LNCAP (cell line): ENCODE data around the gene CPNE5.

ENCODE experiments used
- CTCF ChIP-seq: fragments of 450-650 bp; IDR thresholded peaks from 2 replicates; pipeline ENCODE4 v1.5.1; 2017; ENCODE audit warnings: mild to moderate bottlenecking

Gene CPNE5

GRCh38 chr6:36734486-36735060 lies 104.7 kb downstream of the CPNE5 start:
- no peak for TF ChIP-seq CTCF

GRCh38 chr6:36733300-36733699 lies 105.9 kb downstream of the CPNE5 start:
- TF ChIP-seq CTCF: no peak

- no peak for TF ChIP-seq CTCF
Observed at GRCh38 chr6:36731622-36732310, 107.5 kb downstream of the CPNE5 start.

- TF ChIP-seq CTCF: no peak
Observed at GRCh38 chr6:36730424-36731380, 108.5 kb downstream of the CPNE5 start.

- TF ChIP-seq CTCF: no peak
Observed at GRCh38 chr6:36729161-36729524, 110.1 kb downstream of the CPNE5 start.

GRCh38 chr6:36728289-36729160 lies 110.7 kb downstream of the CPNE5 start:
- TF ChIP-seq CTCF: no peak

GRCh38 chr6:36727505-36728021 lies 111.7 kb downstream of the CPNE5 start:
- no peak for TF ChIP-seq CTCF
